Pons (tissue), 1 donor: ENCODE results near the gene WDR55.
"Not testable (repeated sequence)": the region's sequence is repeated elsewhere in the genome, so short reads cannot be mapped to it uniquely, and the experiment has no call there.

Experiments
- DNase-seq: peaks from one replicate; pipeline ENCODE4 v3.0.0-alpha.2; 2016; ENCODE audit warnings: low spot score

Gene WDR55

DNA sequence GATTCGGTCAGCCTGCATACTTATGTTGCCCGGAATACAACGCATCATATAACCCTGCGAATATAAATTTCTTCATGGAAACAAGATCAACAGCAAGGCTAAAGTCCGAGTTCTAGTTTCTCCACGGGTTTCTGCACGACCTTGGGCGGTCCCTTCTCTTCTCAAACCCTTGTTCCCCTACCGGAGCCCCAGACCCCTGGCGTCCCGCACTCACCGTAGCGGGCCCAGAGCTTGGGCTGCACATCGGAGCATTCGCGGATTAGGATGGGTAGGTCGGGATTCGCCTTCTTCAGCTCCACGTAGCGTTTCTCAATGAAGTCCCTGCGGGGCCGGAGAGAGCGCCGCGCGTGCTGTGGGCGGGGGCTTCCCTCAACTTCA lies 17.7 kb upstream of the WDR55 start:
- DNase-seq = no peak

GRCh38 chr5:140658870-140659269 lies 5.8 kb upstream of the WDR55 start:
- no peak for DNase-seq

GRCh38 chr5:140660371-140660770 lies 4.3 kb upstream of the WDR55 start:
- not testable (repeated sequence) for DNase-seq

DNA sequence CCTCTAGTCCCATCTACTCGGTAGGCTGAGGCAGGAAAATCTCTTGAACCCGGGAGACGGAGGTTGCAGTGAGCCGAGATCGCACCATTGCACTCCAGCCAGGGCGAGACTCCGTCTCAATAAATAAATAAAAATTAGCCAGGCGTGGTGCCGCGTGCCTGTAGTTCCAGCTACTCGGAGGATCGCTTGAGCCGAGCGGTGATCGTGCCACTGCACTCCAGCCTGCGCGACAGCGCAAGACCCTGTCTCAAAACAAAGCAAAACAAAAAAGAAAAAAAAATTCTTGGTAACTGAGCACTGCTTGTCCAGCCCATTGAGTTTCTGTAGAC lies 710 bp upstream of the WDR55 start:
- no peak for DNase-seq

DNA sequence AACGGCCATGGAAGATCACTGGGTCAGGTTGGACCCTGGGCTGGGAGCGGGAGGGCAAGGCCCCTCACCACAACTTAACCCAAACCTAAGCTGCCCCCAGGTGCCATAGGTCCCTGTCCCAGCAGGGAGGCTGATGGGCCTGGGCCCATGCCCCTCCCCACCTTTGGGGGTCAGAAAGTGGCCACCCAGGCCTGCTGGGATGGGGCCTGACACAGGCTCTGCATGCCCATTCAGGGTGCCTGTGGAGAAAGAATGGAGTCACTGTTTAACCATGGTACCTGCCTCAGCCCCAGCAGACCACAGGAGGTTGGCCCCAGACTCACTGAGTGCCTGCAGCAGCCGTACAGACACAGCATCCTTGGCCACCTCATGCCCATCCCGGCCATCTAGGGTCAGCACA lies 6.3 kb downstream of the WDR55 start:
- not testable (repeated sequence) for DNase-seq

- no peak for DNase-seq
These were observed 6.9 kb downstream of the WDR55 start for GRCh38 chr5:140671472-140672125.

GRCh38 chr5:140672455-140673186 lies 7.9 kb downstream of the WDR55 start:
- DNase-seq = no peak

DNA sequence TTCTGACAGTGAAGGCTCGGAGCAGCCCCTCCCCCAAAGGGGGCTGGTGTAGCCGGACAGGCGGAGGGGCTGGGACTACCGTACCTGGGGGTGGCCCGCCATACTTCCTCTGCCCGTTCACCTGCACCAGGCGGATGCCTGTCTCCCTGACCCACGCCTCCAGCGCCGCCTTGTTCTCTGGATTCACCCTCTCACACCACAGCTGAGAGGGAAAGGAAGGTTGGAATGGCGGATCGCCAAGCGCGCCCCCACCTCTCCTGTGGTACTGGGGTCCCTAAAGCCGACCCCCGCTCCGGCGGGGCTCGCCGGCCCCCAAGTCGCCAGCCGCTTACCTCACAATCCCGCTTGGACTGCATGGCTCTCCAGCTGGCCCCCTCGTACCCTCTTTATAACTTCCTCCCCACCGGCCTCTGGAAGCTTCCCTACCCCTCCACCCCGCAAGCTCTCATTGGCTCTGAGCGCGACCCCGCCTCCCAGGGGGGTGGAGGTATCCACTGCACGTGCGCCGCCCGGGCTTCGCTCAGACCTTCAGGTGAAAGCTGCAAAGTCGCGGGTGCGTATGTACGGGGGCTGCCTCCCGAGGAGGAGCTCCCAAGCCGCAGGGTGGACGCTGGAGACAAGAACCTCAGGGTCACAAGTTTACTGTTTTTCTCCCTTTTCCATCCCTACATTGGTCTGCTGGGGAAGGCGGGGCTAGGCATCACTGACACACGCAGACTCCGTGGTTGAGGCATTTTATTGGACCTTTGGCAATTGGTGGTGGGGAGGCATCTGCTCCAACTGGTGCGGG lies 8.7 kb downstream of the WDR55 start, which contains the start of gene DND1:
DND1 (minus strand) TSS at position 390 of the 790 bp plus-strand sequence; CDS start at position 356, 34 bp downstream.
- no peak for DNase-seq

GRCh38 chr5:140674211-140674610 lies 9.5 kb downstream of the WDR55 start:
- DNase-seq = no peak

- DNase-seq = no peak
These were observed 9.9 kb downstream of the WDR55 start for GRCh38 chr5:140674629-140675028.

- no peak for DNase-seq
These were observed 13.2 kb downstream of the WDR55 start for GRCh38 chr5:140677947-140678346.

- no peak for DNase-seq
These were observed 14.3 kb downstream of the WDR55 start for GRCh38 chr5:140678993-140679392.

- DNase-seq = no peak
These were observed 25.8 kb downstream of the WDR55 start for GRCh38 chr5:140690376-140690932.

DNA sequence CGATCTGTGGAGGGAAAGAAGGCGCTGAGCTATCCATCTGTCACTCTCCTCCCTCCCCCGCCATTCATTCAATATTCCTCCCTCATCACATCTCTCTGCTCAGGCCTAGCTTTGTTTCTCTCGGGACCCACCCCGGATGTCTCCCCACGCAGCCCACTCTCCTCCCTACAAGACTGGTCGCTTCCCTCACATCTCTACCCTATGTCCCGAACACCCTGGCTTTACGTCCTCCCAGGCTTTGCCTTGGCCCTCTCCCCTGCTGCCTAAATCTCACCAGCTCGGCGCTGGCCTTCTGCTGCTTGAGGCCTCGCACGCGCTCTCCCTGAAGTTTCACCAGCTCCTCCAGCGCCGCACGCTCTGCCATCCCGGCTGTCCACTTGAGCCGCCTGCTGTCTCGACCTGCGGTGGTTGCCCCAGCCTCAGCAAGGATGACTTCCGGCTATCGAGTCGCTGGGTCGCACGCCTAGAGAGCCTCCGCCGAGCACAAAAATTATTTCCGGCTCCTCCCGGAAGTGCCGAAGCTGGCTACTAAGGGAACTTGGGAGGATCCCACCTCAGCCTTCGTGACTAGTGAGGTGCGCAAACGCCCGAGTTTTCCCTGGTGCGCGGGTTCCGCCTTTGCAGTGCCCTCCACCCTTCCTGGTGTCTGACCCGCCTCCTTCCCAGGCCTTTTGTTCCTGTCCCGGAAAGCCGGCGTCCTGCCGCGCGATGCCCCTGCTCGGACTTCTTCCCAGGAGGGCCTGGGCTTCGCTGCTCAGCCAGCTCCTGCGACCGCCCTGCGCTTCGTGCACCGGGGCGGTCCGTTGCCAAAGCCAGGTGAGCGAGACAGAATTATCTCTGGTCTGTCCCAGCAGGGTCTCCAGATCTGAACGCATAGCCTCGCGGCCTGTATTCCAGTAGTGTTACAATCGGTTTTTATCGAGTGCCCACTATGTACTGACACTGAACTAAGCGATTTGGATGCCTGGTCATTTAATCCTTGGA lies 26.5 kb downstream of the WDR55 start, which contains the start of the genes HARS1 and HARS2:
HARS1 (minus strand) TSS at position 430 of the 984 bp plus-strand sequence; CDS start at position 364, 66 bp downstream.
HARS2 (plus strand) TSS at position 515 of the 984 bp plus-strand sequence; CDS start at position 709, 194 bp downstream.
- peak; percentile 89 for DNase-seq

- no peak for DNase-seq
These were observed 29.6 kb downstream of the WDR55 start for GRCh38 chr5:140694276-140694675.

DNA sequence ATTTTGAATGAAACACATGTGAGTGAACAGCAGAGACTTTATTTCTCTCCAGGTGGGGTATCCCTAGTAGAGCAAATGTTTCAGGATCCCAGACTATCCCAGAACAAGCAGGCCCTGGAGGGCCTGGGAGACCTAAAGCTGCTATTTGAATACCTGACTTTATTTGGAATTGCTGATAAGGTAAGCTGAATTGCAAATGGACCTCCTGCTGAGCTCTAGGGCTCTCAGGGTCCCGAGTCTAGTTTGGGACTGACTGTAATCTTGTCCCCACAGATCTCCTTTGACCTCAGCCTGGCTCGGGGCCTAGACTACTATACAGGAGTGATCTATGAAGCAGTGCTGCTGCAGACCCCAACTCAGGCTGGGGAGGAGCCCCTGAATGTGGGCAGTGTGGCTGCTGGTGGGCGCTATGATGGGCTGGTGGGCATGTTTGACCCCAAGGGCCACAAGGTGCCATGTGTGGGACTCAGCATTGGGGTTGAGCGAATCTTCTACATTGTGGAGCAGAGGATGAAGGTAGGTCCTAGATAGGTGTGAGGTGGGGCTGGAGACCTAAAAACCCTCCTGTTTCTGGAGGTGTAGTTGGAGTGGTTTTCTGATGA lies 32.3 kb downstream of the WDR55 start:
- DNase-seq = no peak

DNA sequence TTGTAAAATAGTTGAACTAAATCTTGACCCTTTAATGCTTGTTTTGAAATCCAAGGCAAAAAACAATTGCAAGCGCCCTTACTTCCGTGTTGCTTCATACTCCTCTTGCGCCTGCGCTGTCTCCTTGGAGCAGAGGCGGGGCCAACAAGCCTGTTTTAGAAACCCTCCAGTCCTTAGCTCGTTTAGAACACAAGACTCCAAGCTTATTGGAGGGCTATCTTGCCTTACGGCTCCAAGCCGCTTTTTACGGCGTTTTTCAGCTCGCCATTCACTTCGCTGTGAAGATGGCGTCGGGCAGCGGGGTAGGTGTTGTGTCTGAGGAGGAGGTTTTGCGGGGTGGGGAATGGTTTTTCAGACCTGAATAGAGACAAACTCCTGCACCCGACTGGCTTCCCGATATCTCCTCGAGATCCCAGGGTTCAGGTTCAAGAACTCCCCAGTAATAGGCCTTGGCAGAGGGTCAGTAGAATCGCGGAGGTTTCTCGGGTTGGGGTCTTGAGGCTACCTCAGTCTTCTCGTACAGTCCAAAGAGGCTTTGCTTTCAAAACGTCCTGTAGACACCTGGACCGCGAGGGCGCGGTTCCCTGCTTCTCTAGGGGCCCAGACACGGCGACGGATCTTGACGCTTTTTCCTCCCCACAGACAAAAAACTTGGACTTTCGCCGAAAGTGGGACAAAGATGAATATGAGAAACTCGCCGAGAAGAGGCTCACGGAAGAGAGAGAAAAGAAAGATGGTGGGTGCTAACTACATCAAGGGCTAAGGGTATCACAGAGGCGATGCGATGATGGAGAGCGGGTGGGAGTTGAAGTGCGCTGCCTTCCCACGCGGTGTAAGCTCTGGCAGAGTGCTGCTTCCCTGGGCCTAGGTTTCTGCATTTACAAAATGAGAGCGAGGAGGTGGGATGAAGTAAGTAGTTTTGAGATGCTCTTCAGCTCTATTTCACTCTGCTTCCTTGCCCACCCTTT lies 35.8 kb downstream of the WDR55 start, which contains the start of gene ZMAT2:
ZMAT2 (plus strand) TSS at position 271 of the 968 bp plus-strand sequence; CDS start at position 285, 14 bp downstream.
- DNase-seq = peak; percentile 100

DNA sequence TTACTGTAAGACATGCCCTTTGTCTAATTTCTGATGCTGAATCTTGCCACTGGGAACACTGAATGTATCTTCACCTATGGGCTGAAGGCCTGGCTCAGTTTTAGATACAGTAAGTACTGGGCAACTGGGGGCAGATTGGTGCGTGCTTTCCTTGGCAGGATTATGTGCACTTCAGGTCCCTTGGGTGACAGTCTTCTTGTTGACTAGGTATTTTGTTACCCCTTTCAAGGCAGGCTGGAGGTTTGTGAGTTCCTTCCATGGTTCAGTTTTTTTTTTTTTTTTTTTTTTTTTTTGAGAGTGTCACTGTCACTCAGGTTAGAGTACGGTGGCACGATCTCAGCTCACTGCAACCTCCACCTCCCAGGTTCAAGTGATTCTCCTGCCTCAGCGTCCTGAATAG lies 43.1 kb downstream of the WDR55 start:
- no peak for DNase-seq

DNA sequence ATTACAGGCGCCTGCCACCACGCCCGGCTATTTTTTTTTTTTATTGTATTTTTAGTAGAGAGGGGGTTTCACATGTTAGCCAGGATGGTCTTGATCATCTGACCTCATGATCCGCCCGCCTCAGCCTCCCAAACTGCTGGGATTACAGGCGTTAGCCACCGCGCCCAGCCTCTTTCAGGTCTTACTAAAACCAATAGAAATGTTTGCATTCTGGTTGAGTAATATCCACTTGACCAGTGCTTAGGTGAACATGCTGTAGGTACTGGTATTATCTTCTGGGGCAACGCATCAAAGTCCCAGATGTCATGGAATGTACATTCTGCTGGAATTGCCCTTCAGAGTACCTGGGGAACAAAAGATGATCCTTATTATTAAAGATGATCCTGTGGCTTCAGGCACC lies 44.1 kb downstream of the WDR55 start:
- DNase-seq = not testable (repeated sequence)
